Calu3 (cell line): ENCODE data around the gene TM6SF1. TPM values are rescaled to one million over a fixed set of nuclear protein-coding genes. Genes with fewer than 3 reads are reported as not detected.

Experiments used
- BruUV-seq: library from RNA; stranded (reverse); fragments of 400-500 nt; replicated peaks from 2 replicates; lab custom pipeline; 2021; lab: Mats Ljungman, UMichigan
- CTCF ChIA-PET: fragments of 300-600 bp; sonication (Branson Sonifier 250); formaldehyde crosslinking; loops from one replicate; lab custom pipeline; 2022; ENCODE audit warnings: antibody characterized with exemption; lab: Charles Lee
- DNase-seq: peaks from one replicate; pipeline ENCODE4 v3.0.0; 2022
- H3K27ac Mint-ChIP-seq: one replicate; pipeline ENCODE4 v1.8.0; 2022; ENCODE audit warnings: mixed read lengths; ENCODE audit not compliant: unreplicated experiment
- H3K27me3 Mint-ChIP-seq: one replicate; pipeline ENCODE4 v1.8.0; 2022; ENCODE audit warnings: mixed read lengths; ENCODE audit not compliant: unreplicated experiment
- H3K36me3 Mint-ChIP-seq: one replicate; pipeline ENCODE4 v1.8.0; 2022; ENCODE audit warnings: mild to moderate bottlenecking, moderate library complexity, mixed read lengths; ENCODE audit not compliant: insufficient read depth, unreplicated experiment
- H3K4me1 Mint-ChIP-seq: one replicate; pipeline ENCODE4 v1.8.0; 2022; ENCODE audit warnings: mild to moderate bottlenecking, low read depth, mixed read lengths; ENCODE audit not compliant: unreplicated experiment
- H3K4me3 Mint-ChIP-seq: one replicate; pipeline ENCODE4 v1.8.0; 2022; ENCODE audit warnings: mild to moderate bottlenecking, low read depth, moderate library complexity, mixed read lengths; ENCODE audit not compliant: unreplicated experiment
- H3K9me3 Mint-ChIP-seq: one replicate; pipeline ENCODE4 v1.8.0; 2022; ENCODE audit warnings: low read depth, mixed read lengths; ENCODE audit not compliant: unreplicated experiment
- CTCF ChIP-seq: fragments of 200-600 bp; IDR thresholded peaks from one replicate; pipeline ENCODE4 v1.8.0; 2022; ENCODE audit warnings: antibody characterized with exemption; ENCODE audit not compliant: unreplicated experiment
- intact Hi-C: fragments of 100-400 bp; cut with micrococcal nuclease; formaldehyde crosslinking; loops from one replicate; pipeline ENCODE4 v1.10.0; 2022; ENCODE audit not compliant: unreplicated experiment
- total RNA-seq: library from RNA; stranded (reverse); gene quantifications from 2 replicates; pipeline ENCODE4 v1.2.3, GENCODE V29; 2022

Gene TM6SF1
- total RNA-seq, 1 experiment from 2014 or later: not detected

- DNase-seq: no peak
- no peaks in the 10 kb centered on the region for H3K4me1 Mint-ChIP-seq
- BruUV-seq: no TSS peak
- intact Hi-C loops: no loop called here
- no peak overlapping the region for H3K27ac Mint-ChIP-seq
- no peak for TF ChIP-seq CTCF
- H3K36me3 Mint-ChIP-seq: no peaks in the 10 kb centered on the region
- CTCF ChIA-PET: no interaction called here
- peaks cover 4% of the 10 kb centered on the region for H3K9me3 Mint-ChIP-seq
- peaks cover 15% of the 10 kb centered on the region for H3K27me3 Mint-ChIP-seq
- no peak overlapping the region for H3K4me3 Mint-ChIP-seq
These were observed 8.0 kb downstream of the TM6SF1 start for GRCh38 chr15:83115410-83115809.

GRCh38 chr15:83115831-83116565 lies 8.6 kb downstream of the TM6SF1 start:
- H3K27me3 Mint-ChIP-seq: peaks cover 9% of the 10 kb centered on the region
- H3K9me3 Mint-ChIP-seq: peaks cover 4% of the 10 kb centered on the region
- BruUV-seq: no TSS peak
- H3K36me3 Mint-ChIP-seq: no peaks in the 10 kb centered on the region
- CTCF ChIA-PET: interaction anchor here (0.5 kb wide), 1 partner anchor 24 kb away, joined by 4 read pairs; no protein-coding TSS in a partner anchor
- no peaks in the 10 kb centered on the region for H3K4me1 Mint-ChIP-seq
- intact Hi-C loops: no loop called here
- DNase-seq: no peak
- no peak overlapping the region for H3K4me3 Mint-ChIP-seq
- no peak overlapping the region for H3K27ac Mint-ChIP-seq
- no peak for TF ChIP-seq CTCF

GRCh38 chr15:83118291-83118827 lies 10.9 kb downstream of the TM6SF1 start:
- H3K27ac Mint-ChIP-seq: no peak overlapping the region
- no peak overlapping the region for H3K4me3 Mint-ChIP-seq
- H3K27me3 Mint-ChIP-seq: no peaks in the 10 kb centered on the region
- TF ChIP-seq CTCF: no peak
- H3K36me3 Mint-ChIP-seq: no peaks in the 10 kb centered on the region
- BruUV-seq: no TSS peak
- no peaks in the 10 kb centered on the region for H3K4me1 Mint-ChIP-seq
- DNase-seq: no peak
- H3K9me3 Mint-ChIP-seq: no peaks in the 10 kb centered on the region
- CTCF ChIA-PET: no interaction called here
- intact Hi-C loops: no loop called here

- no peak for DNase-seq
- no peaks in the 10 kb centered on the region for H3K36me3 Mint-ChIP-seq
- no peaks in the 10 kb centered on the region for H3K4me1 Mint-ChIP-seq
- TF ChIP-seq CTCF: no peak
- no peaks in the 10 kb centered on the region for H3K9me3 Mint-ChIP-seq
- H3K27me3 Mint-ChIP-seq: no peaks in the 10 kb centered on the region
- CTCF ChIA-PET: no interaction called here
- no peak overlapping the region for H3K4me3 Mint-ChIP-seq
- intact Hi-C loops: no loop called here
- no TSS peak for BruUV-seq
- H3K27ac Mint-ChIP-seq: no peak overlapping the region
These were observed 11.5 kb downstream of the TM6SF1 start for GRCh38 chr15:83118968-83119367.
